Measurements from ENCODE around the gene SNX5. TPM values are rescaled to one million over a fixed set of nuclear protein-coding genes. Genes with fewer than 3 reads are reported as not detected.
A peak's percentile ranks its signal among the peaks of the same experiment; 100 is the strongest.

Gene SNX5
- total and polyA plus RNA-seq, 2 of the 13 experiments (the other 11 are each of a cell fraction or from before 2014, with no cell fraction given): 664 to 1,040 TPM

- TF ChIP-seq CBX1 (IDR thresholded peaks at IDR 0.05; ENCODE audit: low read depth) (no peak), HOXA3 (CRISPR knock-in tag; IDR thresholded peaks at IDR 0.05) (peak; percentile 41; the same call in 1 of the 2 replicates), ARNT (IDR thresholded peaks at IDR 0.05) (no peak), SAFB2 (CRISPR knock-in tag; IDR thresholded peaks at IDR 0.05; ENCODE audit: borderline replicate concordance, low read depth) (no peak), GATA4 (IDR thresholded peaks at IDR 0.05; ENCODE audit: borderline replicate concordance, low read depth) (no peak), MTERF4 (CRISPR knock-in tag; IDR thresholded peaks at IDR 0.05) (no peak), TEAD2 (CRISPR knock-in tag; IDR thresholded peaks at IDR 0.05) (no peak), ATF7 (IDR thresholded peaks at IDR 0.05) (no peak), ATF7 (CRISPR knock-in tag; IDR thresholded peaks at IDR 0.05) (0 out of 2 replicates have a peak, but pooled peaks have one; percentile 2), ZBTB49 (CRISPR knock-in tag; IDR thresholded peaks at IDR 0.05; ENCODE audit: borderline replicate concordance) (no peak), STAT6 (CRISPR knock-in tag; IDR thresholded peaks at IDR 0.05; ENCODE audit: borderline replicate concordance) (no peak), ZNF530 (CRISPR knock-in tag; IDR thresholded peaks at IDR 0.05; ENCODE audit: low read depth) (no peak), ARHGAP35 (CRISPR knock-in tag; IDR thresholded peaks at IDR 0.05; ENCODE audit: borderline replicate concordance) (no peak), ZNF83 (CRISPR knock-in tag; IDR thresholded peaks at IDR 0.05; ENCODE audit: borderline replicate concordance) (no peak), NFYB (CRISPR knock-in tag; IDR thresholded peaks at IDR 0.05) (no peak), ZNF503 (CRISPR knock-in tag; IDR thresholded peaks at IDR 0.05) (no peak), SNAPC5 (CRISPR knock-in tag; IDR thresholded peaks at IDR 0.05; ENCODE audit: borderline replicate concordance) (no peak), TIGD3 (CRISPR knock-in tag; IDR thresholded peaks at IDR 0.05; ENCODE audit: borderline replicate concordance) (no peak), ZBTB21 (CRISPR knock-in tag; IDR thresholded peaks at IDR 0.05) (no peak), SRF (IDR thresholded peaks at IDR 0.05; ENCODE audit: low read depth, low read length) (no peak), CBX2 (IDR thresholded peaks at IDR 0.05; ENCODE audit: low read depth, low read length) (no peak), CBX2 (CRISPR knock-in tag; IDR thresholded peaks at IDR 0.05; ENCODE audit: low read depth) (no peak), HNRNPL (IDR thresholded peaks at IDR 0.05; ENCODE audit: low read depth, low read length) (no peak)
These were observed 34.9 kb downstream of the SNX5 start (continued) for GRCh38 chr20:17933711-17934110.
